Trophoblast cell (in vitro differentiated cells and primary cell): ENCODE results near the gene INAFM1.
"Not testable (repeated sequence)": the region's sequence is repeated elsewhere in the genome, so short reads cannot be mapped to it uniquely, and the experiment has no call there.

Experiments
- DNase-seq, 2 donors: peaks; one replicate each; pipeline ENCODE4 v3.0.0-alpha.2; 2016
- H2AFZ ChIP-seq: 2 replicates; pipeline ENCODE4 v1.6.1; 2013; ENCODE audit warnings: low read length, moderate library complexity, mild to moderate bottlenecking; ENCODE audit not compliant: insufficient read depth, poor library complexity
- H2AK5ac ChIP-seq: 2 replicates; pipeline ENCODE4 v1.6.1; 2013; ENCODE audit warnings: mild to moderate bottlenecking, low read length
- H2BK120ac ChIP-seq: 2 replicates; pipeline ENCODE4 v1.6.1; 2013; ENCODE audit warnings: low read length, mild to moderate bottlenecking, moderate library complexity; ENCODE audit not compliant: insufficient read depth, poor library complexity
- H2BK12ac ChIP-seq: 2 replicates; pipeline ENCODE4 v1.6.1; 2013; ENCODE audit warnings: mild to moderate bottlenecking, low read length, moderate library complexity
- H2BK5ac ChIP-seq: 2 replicates; pipeline ENCODE4 v1.6.1; 2013; ENCODE audit warnings: low read length, low read depth, moderate library complexity, mild to moderate bottlenecking; ENCODE audit not compliant: poor library complexity
- H3K14ac ChIP-seq: 2 replicates; pipeline ENCODE4 v1.6.1; 2013; ENCODE audit warnings: mild to moderate bottlenecking, low read length
- H3K18ac ChIP-seq: 2 replicates; pipeline ENCODE4 v1.6.1; 2013; ENCODE audit warnings: mild to moderate bottlenecking, low read length
- H3K23ac ChIP-seq: 2 replicates; pipeline ENCODE4 v1.6.1; 2013; ENCODE audit warnings: low read length
- H3K27ac ChIP-seq: 2 replicates; pipeline ENCODE4 v1.5.1; 2013; ENCODE audit warnings: low read depth, mild to moderate bottlenecking, inconsistent platforms, low read length, moderate library complexity
- H3K27me3 ChIP-seq: 2 replicates; pipeline ENCODE4 v1.6.1; 2013; ENCODE audit warnings: inconsistent platforms, mild to moderate bottlenecking, low read length, moderate library complexity; ENCODE audit not compliant: insufficient read depth
- H3K36me3 ChIP-seq, 2 experiments: 1 replicate in 1 of 2; 2 replicates in 1 of 2; pipeline ENCODE4 v1.6.1; 2013; ENCODE audit warnings: low read length in 2 of 2, mild to moderate bottlenecking in 2 of 2, moderate library complexity in 1 of 2; ENCODE audit not compliant: insufficient read depth in 2 of 2, control insufficient read depth in 1 of 2
- H3K4ac ChIP-seq: 2 replicates; pipeline ENCODE4 v1.6.1; 2013; ENCODE audit warnings: low read depth, mild to moderate bottlenecking, low read length, moderate library complexity
- H3K4me1 ChIP-seq, 2 experiments: 1 replicate in 1 of 2; 2 replicates in 1 of 2; pipeline ENCODE4 v1.6.1; 2013; ENCODE audit warnings: low read length in 2 of 2, mild to moderate bottlenecking in 2 of 2, moderate library complexity in 1 of 2; ENCODE audit not compliant: insufficient read depth in 2 of 2, control insufficient read depth in 1 of 2
- H3K4me2 ChIP-seq: 2 replicates; pipeline ENCODE4 v1.6.1; 2013; ENCODE audit warnings: inconsistent platforms, mild to moderate bottlenecking, low read length, moderate library complexity
- H3K4me3 ChIP-seq: 2 replicates; pipeline ENCODE4 v1.5.1; 2013; ENCODE audit warnings: mild to moderate bottlenecking, low read depth, low read length, inconsistent platforms
- H3K79me1 ChIP-seq: one replicate; pipeline ENCODE4 v1.6.1; 2013; ENCODE audit warnings: low read length
- H3K79me2 ChIP-seq: 2 replicates; pipeline ENCODE4 v1.6.1; 2013; ENCODE audit warnings: low read length, mild to moderate bottlenecking; ENCODE audit not compliant: control insufficient read depth, insufficient read depth, poor library complexity
- H3K9ac ChIP-seq: 2 replicates; pipeline ENCODE4 v1.6.1; 2013; ENCODE audit warnings: mild to moderate bottlenecking, low read length
- H3K9me3 ChIP-seq: 2 replicates; pipeline ENCODE4 v1.6.1; 2013; ENCODE audit warnings: low read depth, mild to moderate bottlenecking, control low read depth, inconsistent platforms, low read length; ENCODE audit not compliant: insufficient read depth
- H4K12ac ChIP-seq: 2 replicates; pipeline ENCODE4 v1.6.1; 2013; ENCODE audit warnings: low read depth, mild to moderate bottlenecking, low read length, moderate library complexity
- H4K8ac ChIP-seq: 2 replicates; pipeline ENCODE4 v1.6.1; 2013; ENCODE audit warnings: low read depth, mild to moderate bottlenecking, low read length, moderate library complexity
- H4K91ac ChIP-seq: one replicate; pipeline ENCODE4 v1.6.1; 2013; ENCODE audit warnings: low read depth, mild to moderate bottlenecking, low read length, moderate library complexity
- WGBS: extraction: QIAGEN DNeasy Blood & Tissue Kit; methylation state at CpG from one replicate; pipeline ENCODE4 v1.1.7; 2013; ENCODE audit warnings: missing lambda C conversion rate; ENCODE audit not compliant: insufficient read length, insufficient coverage; ENCODE audit errors: extremely low coverage; 5-methylcytosine and 5-hydroxymethylcytosine counted together

Gene INAFM1

DNA sequence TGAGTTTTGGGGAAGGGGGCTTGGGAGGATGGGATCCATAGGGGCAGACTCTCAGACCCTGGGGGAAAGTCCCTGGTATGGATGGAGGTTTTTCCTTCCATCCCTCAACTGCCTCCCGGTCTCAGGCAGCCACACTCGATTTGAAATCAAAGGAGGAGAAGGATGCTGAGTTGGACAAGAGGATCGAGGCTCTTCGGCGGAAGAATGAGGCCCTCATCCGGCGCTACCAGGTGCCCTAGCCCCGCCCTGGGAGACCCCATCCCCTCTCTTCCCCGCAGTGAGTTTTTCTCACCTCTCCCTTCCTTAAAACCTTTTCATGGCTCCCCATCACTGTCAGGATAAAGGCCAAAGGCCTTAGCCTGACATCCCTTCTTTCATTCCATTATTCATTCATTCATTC, 16.3 kb upstream of the INAFM1 start:
- H3K36me3 ChIP-seq, result peaks cover 39 to 43% of the 10 kb centered on the region in 2 experiments
- H4K91ac ChIP-seq, result peak overlapping the region; percentile 83
- peaks cover 14 to 15% of the 10 kb centered on the region in 2 experiments for H3K4me1 ChIP-seq
- H2AK5ac ChIP-seq, result peak overlapping the region; percentile 49
- no peak overlapping the region for H3K9ac ChIP-seq
- no peak overlapping the region for H3K27ac ChIP-seq
- peaks cover 10% of the 10 kb centered on the region for H3K79me2 ChIP-seq
- no peak overlapping the region for H2BK5ac ChIP-seq
- DNase-seq, result no peak
- peak overlapping the region; percentile 76 for H3K4ac ChIP-seq
- peak overlapping the region; percentile 85 for H3K4me2 ChIP-seq
- no peak overlapping the region for H3K23ac ChIP-seq
- peak overlapping the region; percentile 73 for H2BK120ac ChIP-seq
- H3K14ac ChIP-seq, result peak overlapping the region; percentile 46
- no peak overlapping the region for H3K18ac ChIP-seq
- H3K9me3 ChIP-seq, result no peaks in the 10 kb centered on the region
- no peak overlapping the region for H4K12ac ChIP-seq
- peaks cover 16% of the 10 kb centered on the region for H3K79me1 ChIP-seq
- WGBS, result no CpG with 5 or more reads among the region's 9 CpGs
- H4K8ac ChIP-seq, result peak overlapping the region; percentile 88
- H2BK12ac ChIP-seq, result no peak overlapping the region
- no peak overlapping the region for H2AFZ ChIP-seq
- no peaks in the 10 kb centered on the region for H3K27me3 ChIP-seq
- H3K4me3 ChIP-seq, result no peak overlapping the region

DNA sequence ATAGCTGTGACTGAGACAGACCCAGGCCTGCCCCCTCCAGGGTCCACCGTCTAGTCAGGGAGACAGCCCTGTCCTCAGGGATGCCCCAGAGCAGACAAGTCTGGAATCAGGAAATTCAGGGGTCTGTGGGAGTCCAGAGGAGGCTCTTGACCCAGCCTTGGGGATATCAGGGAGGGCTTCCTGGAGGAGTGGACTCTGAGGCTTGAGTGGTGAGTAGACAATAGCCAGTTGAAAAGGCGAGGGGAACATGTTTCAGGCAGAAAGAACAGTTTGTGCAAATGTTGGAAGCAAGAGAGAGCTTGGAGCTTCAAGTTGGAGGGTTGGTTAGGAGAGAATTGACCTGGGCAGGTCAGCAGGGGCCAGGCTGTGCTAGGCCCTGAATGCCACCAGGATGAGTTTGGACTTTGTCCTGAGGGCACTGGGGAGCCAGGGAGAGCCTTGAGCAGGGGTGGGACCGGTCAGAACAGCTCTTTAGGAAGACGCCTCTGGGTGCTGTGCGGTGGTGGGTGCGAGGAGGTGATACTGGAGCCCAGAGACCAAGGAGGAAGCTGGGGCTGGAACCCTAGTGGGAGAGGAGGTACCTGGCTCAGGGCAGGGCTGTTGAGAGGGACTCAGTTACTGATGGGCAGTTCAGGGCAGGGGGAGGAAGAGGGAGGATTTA, 15.7 kb upstream of the INAFM1 start:
- Histone ChIP-seq H3K4me2 (no peak overlapping the region), H2AFZ (no peak overlapping the region), H4K8ac (no peak overlapping the region), H3K27ac (no peak overlapping the region), H3K18ac (peak overlapping the region; percentile 30), H3K4ac (peak overlapping the region; percentile 76), H3K9me3 (no peaks in the 10 kb centered on the region), H3K14ac (peak overlapping the region; percentile 34), H4K12ac (peak overlapping the region; percentile 35), H3K79me1 (peaks cover 16% of the 10 kb centered on the region), H2BK5ac (no peak overlapping the region), H2BK12ac (peak overlapping the region; percentile 61), H2AK5ac (peak overlapping the region; percentile 28), H3K9ac (no peak overlapping the region), H3K23ac (no peak overlapping the region), H2BK120ac (no peak overlapping the region), H3K27me3 (no peaks in the 10 kb centered on the region), H3K4me3 (no peak overlapping the region), H3K79me2 (peaks cover 10% of the 10 kb centered on the region), H3K36me3 (peaks cover 39 to 43% of the 10 kb centered on the region in 2 experiments), H3K4me1 (peaks cover 14 to 15% of the 10 kb centered on the region in 2 experiments), H4K91ac (no peak overlapping the region)
- DNase-seq, result no peak
- WGBS, result no CpG with 5 or more reads among the region's 6 CpGs

DNA sequence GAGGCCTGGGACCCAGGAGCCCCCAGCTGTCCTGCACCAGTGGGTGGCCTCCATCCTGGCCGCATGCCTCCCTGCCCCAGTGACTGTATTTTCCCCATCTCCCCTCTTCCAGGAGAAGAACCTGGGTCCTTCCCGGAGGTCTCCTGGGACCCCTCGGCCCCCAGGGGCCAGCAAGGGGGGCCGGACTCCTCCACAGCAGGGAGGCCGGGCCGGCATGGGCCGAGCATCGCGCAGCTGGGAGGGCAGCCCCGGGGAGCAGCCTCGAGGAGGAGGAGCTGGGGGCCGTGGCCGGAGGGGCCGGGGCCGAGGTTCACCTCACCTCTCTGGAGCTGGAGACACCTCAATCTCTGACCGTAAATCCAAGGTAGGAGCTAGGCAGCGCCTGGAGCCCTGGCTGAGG, 14.2 kb upstream of the INAFM1 start:
- H3K4me3 ChIP-seq, result no peak overlapping the region
- no CpG with 5 or more reads among the region's 17 CpGs for WGBS
- no peak for DNase-seq

DNA sequence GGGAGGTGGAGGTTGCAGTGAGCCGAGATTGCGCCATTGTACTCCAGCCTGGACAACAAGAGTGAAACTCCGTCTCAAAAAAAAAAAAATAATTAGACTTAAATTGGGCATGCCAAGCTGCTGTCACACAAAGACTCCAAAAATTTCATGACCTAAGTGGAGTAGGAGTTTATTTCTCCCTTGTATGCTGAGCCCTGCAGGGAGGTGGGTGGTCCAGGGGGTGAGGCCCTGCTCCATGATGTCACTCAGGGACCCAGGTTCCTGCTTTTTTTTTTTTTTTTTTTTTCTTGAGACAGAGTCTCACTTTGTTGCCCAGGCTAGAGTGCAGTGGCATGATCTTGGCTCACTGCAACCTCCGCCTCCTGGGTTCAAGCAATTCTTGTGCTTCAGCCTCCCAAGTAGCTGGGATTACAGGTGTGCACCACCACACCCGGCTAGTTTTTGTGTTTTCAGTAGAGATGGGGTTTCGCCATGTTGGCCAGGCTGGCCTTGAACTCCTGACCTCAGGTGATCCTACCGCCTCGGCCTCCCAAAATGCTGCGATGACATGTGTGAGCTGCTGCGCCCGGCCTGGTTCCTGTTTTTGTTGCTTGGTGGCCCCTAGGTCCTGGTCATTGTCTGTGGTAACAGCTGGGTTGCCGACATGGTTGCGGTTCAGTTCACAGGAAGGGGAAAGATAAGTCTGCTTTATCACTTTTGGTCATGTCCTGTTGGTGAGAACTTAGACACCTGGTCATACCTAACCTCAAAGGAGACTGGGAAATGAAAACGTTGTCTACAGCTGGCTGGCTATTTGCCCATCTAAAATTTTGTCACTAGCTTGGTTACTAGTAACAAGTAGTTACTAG, 12.5 kb upstream of the INAFM1 start:
- not testable (repeated sequence) for H4K91ac ChIP-seq, H3K4ac ChIP-seq, H3K14ac ChIP-seq, H3K23ac ChIP-seq, H2AFZ ChIP-seq, H2BK12ac ChIP-seq, H3K18ac ChIP-seq, H3K9me3 ChIP-seq, H2BK120ac ChIP-seq, H3K27me3 ChIP-seq, DNase-seq, H3K27ac ChIP-seq, H2AK5ac ChIP-seq, H3K9ac ChIP-seq, H4K12ac ChIP-seq, H3K79me2 ChIP-seq, H4K8ac ChIP-seq, H2BK5ac ChIP-seq, H3K4me2 ChIP-seq, H3K4me3 ChIP-seq
- Histone ChIP-seq H3K79me1 (peaks cover 12% of the 10 kb centered on the region), H3K4me1 (peaks cover 11 to 15% of the 10 kb centered on the region in 2 experiments), H3K36me3 (peaks cover 62 to 63% of the 10 kb centered on the region in 2 experiments)
- no CpG with 5 or more reads among the region's 14 CpGs for WGBS

More for the DNA sequence above, 14.2 kb upstream of the INAFM1 start:
- Histone ChIP-seq H2BK12ac (no peak overlapping the region), H3K79me2 (peaks cover 10% of the 10 kb centered on the region), H4K8ac (no peak overlapping the region), H2BK5ac (no peak overlapping the region), H3K18ac (no peak overlapping the region), H4K12ac (no peak overlapping the region), H3K27ac (no peak overlapping the region), H3K23ac (no peak overlapping the region), H3K4me2 (no peak overlapping the region), H2BK120ac (no peak overlapping the region), H3K4me1 (peaks cover 14 to 15% of the 10 kb centered on the region in 2 experiments), H3K79me1 (peaks cover 16% of the 10 kb centered on the region), H3K4ac (no peak overlapping the region), H2AK5ac (no peak overlapping the region), H3K27me3 (no peaks in the 10 kb centered on the region), H4K91ac (no peak overlapping the region), H3K36me3 (peaks cover 53 to 55% of the 10 kb centered on the region in 2 experiments), H3K9me3 (no peaks in the 10 kb centered on the region), H3K9ac (no peak overlapping the region), H3K14ac (no peak overlapping the region), H2AFZ (no peak overlapping the region)
